ENCODE data around the gene MUTYH. TPM values are rescaled to one million over a fixed set of nuclear protein-coding genes. Genes with fewer than 3 reads are reported as not detected.

The MUTYH gene
- total and polyA plus RNA-seq, 9 of the 15 experiments (the other 6 are each of a cell fraction or from before 2014, with no cell fraction given) = 3.4 to 53.5 (median 29.0) TPM

DNA sequence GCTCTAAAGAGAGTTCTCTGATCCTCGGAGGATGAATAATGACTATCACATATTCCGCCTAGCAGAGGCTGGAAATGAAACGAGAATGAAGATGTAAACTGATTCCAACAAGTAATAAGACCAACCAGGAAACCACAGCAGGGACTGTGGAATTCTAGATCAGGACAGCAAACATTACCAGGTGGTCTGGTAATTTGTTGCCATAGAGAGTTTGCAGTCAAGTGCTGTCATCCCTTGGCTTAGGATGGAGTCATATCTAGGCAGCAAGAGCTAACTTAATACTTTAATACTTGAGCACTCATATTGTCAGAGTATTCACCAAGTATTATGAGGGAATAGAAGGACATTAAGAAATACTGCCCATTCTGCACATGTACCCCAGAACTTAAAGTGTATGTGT is 45.1 kb upstream of the MUTYH start:
- no peaks in the 10 kb centered on the region for H4K20me1 ChIP-seq (replicated peaks; ENCODE audit: control insufficient read depth, insufficient read depth, low read length)
- H3K9ac ChIP-seq (ENCODE audit: insufficient read depth in 1 of 2, low read depth in 2 of 2, low read length in 2 of 2) = no peak overlapping the region
- no peaks in the 10 kb centered on the region for H3K9me3 ChIP-seq (replicated peaks; ENCODE audit: control insufficient read depth, insufficient read depth, low read depth, low read length)
- 21% methylated on average over 3 of the region's 3 CpGs for WGBS (ENCODE audit: insufficient coverage, low coverage, missing lambda C conversion rate)
- H3K9me1 ChIP-seq (ENCODE audit: control insufficient read depth, insufficient read depth, low read length) = no peaks in the 10 kb centered on the region
- ChIA-PET CTCF (ENCODE audit: low intra/inter-chr PET ratio) (no interaction called here), POLR2A (interaction anchor here (0.8 to 1.4 kb wide), 5 partner anchors 10 to 45 kb away, joined by 3 to 5 read pairs (median 3); no protein-coding TSS in a partner anchor)
- no peaks in the 10 kb centered on the region for H3K4me1 ChIP-seq (replicated peaks in 1 of 2; ENCODE audit: control insufficient read depth in 2 of 2, insufficient read depth in 2 of 2, low read length in 2 of 2)
- in situ Hi-C loops (cut with MboI) (no loop called here), intact Hi-C loops (cut with micrococcal nuclease) (no loop called here)
- H2AFZ ChIP-seq (ENCODE audit: low read depth, low read length) = no peak overlapping the region
- H3K79me2 ChIP-seq (ENCODE audit: control insufficient read depth, insufficient read depth, low read length) = no peaks in the 10 kb centered on the region
- FAIRE-seq (no peak), ATAC-seq (no peak), DNase-seq (ENCODE audit: extremely low read depth in 1 of 4, low spot score in 3 of 4) (no peak)
- H3K36me3 ChIP-seq (ENCODE audit: control insufficient read depth, insufficient read depth, low read length) = no peaks in the 10 kb centered on the region
- BruUV-seq (replicated peaks) = no TSS peak
- H3K4me3 ChIP-seq = no peak overlapping the region
- H3K27ac ChIP-seq (ENCODE audit: extremely low read depth, low read depth, low read length) = no peak overlapping the region
- peaks cover 0 to 10% of the 10 kb centered on the region in 2 experiments; a peak in 2 of 5 replicates for H3K27me3 ChIP-seq (ENCODE audit: control insufficient read depth in 2 of 2, insufficient read depth in 2 of 2, low read length in 2 of 2)
- H3K4me2 ChIP-seq (ENCODE audit: insufficient read depth, low read length) = no peak overlapping the region
- TF ChIP-seq THRB (CRISPR knock-in tag; conservative IDR thresholded peaks at IDR 0.05) = no peak
- no peak for TF ChIP-seq NCOR1 (IDR thresholded peaks at IDR 0.05)
- no peak for TF ChIP-seq RNF219 (CRISPR knock-in tag; IDR thresholded peaks at IDR 0.05)
- no peak for TF ChIP-seq ZNF197 (CRISPR knock-in tag; IDR thresholded peaks at IDR 0.05; ENCODE audit: low read depth)
- TF ChIP-seq ARHGAP35 (IDR thresholded peaks at IDR 0.05; ENCODE audit: partially characterized antibody) = no peak
- no peak for TF ChIP-seq GTF2F1 (IDR thresholded peaks at IDR 0.05; ENCODE audit: low read depth, low read length)
- TF ChIP-seq TEAD2 (tag; IDR thresholded peaks at IDR 0.05) = no peak
- TF ChIP-seq, protein P1, sequence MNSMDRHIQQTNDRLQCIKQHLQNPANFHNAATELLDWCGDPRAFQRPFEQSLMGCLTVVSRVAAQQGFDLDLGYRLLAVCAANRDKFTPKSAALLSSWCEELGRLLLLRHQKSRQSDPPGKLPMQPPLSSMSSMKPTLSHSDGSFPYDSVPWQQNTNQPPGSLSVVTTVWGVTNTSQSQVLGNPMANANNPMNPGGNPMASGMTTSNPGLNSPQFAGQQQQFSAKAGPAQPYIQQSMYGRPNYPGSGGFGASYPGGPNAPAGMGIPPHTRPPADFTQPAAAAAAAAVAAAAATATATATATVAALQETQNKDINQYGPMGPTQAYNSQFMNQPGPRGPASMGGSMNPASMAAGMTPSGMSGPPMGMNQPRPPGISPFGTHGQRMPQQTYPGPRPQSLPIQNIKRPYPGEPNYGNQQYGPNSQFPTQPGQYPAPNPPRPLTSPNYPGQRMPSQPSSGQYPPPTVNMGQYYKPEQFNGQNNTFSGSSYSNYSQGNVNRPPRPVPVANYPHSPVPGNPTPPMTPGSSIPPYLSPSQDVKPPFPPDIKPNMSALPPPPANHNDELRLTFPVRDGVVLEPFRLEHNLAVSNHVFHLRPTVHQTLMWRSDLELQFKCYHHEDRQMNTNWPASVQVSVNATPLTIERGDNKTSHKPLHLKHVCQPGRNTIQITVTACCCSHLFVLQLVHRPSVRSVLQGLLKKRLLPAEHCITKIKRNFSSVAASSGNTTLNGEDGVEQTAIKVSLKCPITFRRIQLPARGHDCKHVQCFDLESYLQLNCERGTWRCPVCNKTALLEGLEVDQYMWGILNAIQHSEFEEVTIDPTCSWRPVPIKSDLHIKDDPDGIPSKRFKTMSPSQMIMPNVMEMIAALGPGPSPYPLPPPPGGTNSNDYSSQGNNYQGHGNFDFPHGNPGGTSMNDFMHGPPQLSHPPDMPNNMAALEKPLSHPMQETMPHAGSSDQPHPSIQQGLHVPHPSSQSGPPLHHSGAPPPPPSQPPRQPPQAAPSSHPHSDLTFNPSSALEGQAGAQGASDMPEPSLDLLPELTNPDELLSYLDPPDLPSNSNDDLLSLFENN (IDR thresholded peaks at IDR 0.05; ENCODE audit: low read depth in 2 of 2, low read length in 2 of 2) = no peak
- TF ChIP-seq ZNF280A (IDR thresholded peaks at IDR 0.05; ENCODE audit: low read depth, partially characterized antibody) = no peak
- no peak for TF ChIP-seq HDAC1 (IDR thresholded peaks at IDR 0.05)
- TF ChIP-seq ZNF586 (CRISPR knock-in tag; conservative IDR thresholded peaks at IDR 0.05) = no peak
- TF ChIP-seq, protein P2, sequence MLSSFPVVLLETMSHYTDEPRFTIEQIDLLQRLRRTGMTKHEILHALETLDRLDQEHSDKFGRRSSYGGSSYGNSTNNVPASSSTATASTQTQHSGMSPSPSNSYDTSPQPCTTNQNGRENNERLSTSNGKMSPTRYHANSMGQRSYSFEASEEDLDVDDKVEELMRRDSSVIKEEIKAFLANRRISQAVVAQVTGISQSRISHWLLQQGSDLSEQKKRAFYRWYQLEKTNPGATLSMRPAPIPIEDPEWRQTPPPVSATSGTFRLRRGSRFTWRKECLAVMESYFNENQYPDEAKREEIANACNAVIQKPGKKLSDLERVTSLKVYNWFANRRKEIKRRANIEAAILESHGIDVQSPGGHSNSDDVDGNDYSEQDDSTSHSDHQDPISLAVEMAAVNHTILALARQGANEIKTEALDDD (IDR thresholded peaks at IDR 0.05) = no peak
- no peak for TF ChIP-seq BCL6 (CRISPR knock-in tag; IDR thresholded peaks at IDR 0.05)

Measured in K562 (cell line).